ENCODE measurements around the gene CENPT.

- TF ChIP-seq CTCF (IDR thresholded peaks at IDR 0.05) = no peak
- no peak for TF ChIP-seq EZH2 (IDR thresholded peaks at IDR 0.05; ENCODE audit: borderline replicate concordance, insufficient read depth, low read depth, low read length, poor library complexity, severe bottlenecking)
Observed at GRCh38 chr16:67825119-67825518, 22.4 kb downstream of the CENPT start.
